Kasumi-1 (cell line): ENCODE results near the gene SLC39A10.

ENCODE experiments used
- DNase-seq, 2 experiments: peaks; one replicate each; lab custom pipeline; 2025; lab: John Stamatoyannopoulos, UW

Gene SLC39A10, protein sequence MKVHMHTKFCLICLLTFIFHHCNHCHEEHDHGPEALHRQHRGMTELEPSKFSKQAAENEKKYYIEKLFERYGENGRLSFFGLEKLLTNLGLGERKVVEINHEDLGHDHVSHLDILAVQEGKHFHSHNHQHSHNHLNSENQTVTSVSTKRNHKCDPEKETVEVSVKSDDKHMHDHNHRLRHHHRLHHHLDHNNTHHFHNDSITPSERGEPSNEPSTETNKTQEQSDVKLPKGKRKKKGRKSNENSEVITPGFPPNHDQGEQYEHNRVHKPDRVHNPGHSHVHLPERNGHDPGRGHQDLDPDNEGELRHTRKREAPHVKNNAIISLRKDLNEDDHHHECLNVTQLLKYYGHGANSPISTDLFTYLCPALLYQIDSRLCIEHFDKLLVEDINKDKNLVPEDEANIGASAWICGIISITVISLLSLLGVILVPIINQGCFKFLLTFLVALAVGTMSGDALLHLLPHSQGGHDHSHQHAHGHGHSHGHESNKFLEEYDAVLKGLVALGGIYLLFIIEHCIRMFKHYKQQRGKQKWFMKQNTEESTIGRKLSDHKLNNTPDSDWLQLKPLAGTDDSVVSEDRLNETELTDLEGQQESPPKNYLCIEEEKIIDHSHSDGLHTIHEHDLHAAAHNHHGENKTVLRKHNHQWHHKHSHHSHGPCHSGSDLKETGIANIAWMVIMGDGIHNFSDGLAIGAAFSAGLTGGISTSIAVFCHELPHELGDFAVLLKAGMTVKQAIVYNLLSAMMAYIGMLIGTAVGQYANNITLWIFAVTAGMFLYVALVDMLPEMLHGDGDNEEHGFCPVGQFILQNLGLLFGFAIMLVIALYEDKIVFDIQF

DNA sequence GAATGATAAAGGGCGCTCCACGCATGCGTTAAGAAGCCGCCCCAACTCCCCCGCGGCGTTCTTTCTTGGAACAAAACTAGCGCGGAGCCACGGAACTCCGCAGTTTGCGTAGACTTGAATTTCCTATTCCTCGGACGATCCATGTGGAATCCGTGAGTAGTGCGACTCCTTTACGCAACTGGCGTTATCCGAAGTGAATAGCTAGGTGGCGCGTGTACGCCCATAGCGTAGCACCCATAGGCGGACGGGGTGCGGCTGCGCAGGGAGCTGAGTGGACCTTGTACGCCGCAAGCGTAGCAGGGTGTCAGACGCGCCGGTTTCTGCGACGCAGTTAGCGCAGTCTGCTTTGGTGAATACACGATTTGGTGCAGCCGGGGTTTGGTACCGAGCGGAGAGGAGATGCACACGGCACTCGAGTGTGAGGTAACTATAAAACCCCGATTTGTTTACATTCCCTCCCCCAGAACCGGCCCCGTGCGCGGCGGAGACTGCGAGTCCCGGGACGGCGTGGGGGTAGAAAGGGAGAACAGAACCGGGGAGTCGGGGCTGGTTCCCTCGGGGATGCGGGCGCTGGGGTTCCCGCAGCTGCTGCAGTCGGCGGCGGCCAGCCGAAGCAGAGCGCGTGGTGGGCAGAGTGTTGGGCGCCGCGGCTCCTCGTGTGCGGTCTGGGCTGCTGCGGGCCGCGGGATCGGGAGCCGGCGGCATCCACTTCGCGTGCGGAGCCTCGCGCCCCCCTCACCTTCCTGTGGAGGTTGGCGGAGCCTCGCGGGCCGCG is at the start of gene SLC39A10:
Gene SLC39A10 (plus strand): TSS at position 368 of the 775 bp plus-strand sequence. CDS start 22,817 bp downstream, outside the sequence.
- DNase-seq, result peak; percentile 99

DNA sequence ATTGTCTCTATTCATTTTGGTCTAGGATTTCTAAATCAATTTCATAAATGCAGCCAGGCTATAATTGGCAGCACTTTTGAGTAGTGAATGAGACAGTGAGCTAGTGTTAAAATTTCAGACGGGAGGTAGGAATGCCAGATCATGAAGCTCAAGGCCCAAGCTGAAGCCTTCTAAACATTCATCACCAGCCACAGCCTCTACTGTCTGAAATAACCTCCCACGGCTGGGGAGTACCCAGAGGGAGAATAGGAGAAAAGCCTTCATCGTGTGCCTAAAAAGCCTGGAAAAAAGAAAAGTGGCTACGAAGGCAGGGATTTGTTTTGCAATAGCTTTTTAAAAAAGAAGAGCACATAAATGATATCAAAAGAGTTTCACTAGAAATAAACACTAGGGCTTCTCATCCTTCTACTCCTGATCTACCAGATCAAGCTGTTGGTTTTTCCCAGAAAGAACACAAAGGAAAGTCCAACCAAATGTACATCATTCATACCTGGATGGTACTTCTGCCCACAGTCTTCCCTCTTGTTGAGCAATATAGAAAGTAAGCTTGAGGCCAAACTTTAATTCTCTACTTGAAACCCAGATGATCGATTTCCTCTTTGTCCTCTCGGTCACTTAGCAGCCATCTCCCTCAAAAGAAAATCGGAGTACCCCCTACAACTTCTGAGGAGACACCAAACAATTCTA is 48.1 kb upstream of the SLC39A10 start:
- no peak for DNase-seq

DNA sequence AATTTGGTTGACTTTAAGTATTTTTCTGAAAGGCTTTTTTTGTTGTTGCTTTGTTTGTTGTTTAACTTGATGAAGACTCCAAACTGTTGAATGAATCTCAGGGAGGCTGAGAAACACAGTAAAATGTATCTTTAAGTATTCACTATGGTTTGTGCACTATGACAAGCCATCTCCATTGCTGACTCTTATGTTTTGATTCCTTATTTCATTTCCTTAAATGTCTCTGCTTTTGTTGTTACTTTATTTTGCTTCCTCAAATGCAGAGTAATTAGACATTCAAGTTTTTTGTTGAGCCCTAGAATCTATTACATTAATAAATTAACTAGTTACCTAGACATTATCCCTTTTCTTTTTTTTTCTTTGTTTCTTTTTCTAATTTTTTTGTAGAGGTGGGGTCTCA is 46.3 kb upstream of the SLC39A10 start:
- DNase-seq, result peak; percentile 19 to 52

DNA sequence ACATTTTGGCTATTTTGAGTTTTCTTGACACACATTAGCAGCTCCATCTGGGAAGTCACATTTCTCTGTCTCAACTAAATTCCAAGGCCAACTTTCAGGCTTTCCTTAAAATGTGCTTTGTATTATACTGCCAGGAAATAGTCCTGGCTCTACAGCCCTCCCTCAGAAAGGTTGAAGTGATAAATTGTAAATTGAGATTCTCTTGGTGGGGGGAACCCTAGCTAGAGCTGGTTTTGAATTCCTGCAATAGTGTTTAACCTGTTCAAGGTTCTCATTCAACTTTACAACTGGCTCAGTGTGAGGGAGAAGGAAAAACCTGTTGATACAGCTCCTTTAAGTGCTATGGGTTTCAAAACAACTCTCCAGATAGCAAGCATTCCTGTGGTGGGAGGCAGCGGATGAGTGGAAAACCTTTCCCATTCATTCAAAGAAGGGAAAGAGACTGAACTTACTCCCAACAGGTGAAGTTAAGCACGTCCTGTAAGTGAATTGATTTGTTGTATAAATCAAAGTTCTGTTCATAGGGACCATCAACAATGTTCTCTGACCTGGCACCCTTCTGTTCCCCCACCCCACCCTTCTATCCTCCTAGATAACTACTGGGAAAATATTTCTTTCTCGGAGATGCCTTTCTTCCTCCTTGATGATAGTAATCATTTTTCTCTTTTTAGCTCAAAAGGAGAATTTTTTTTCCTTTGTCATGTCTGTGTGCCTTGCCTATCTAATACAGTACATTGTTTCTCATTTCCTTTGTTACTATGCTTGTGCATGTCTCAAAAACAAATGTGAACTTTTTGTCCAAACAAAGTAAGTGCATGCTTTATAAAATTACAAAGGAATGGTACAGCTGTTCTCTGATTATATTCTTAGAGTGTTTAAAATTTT is 44.2 kb upstream of the SLC39A10 start:
- DNase-seq, result no peak

DNA sequence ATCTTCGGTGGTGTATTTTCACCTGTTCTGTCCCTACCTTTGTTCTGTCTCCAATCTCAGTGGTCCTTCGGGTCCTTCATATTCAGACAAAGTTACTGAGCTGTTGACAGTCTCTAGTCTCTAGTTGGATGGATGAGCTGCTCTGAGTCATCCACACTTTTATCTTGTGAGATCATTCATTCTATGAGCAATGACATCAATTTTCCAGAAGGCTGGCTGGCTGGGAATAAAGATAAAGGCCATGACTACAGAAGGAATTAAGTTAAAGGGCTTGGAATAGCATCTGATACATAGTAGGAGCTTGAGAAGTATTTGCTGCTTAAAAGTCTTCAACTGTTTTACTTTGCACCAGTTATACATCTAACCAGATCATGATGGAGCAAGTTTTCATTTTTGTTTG is 43.1 kb upstream of the SLC39A10 start:
- no peak for DNase-seq

DNA sequence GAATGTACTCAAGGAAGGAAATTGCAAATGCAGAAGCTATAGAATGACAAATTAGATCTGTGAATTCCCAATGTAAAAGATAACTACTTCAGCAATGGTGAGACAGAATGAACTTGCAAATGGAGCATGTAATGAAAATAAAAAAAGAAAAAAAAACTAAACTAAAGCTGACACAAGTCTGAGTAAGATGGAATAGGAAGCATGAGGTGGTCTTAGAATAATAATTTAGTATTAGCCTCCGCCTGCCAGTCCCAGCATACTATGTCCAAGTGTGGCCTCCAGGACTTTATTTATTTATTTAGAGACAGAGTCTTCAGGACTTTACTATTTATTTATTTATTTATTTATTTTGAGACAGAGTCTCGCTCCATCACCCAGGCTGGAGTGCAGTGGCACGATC is 37.4 kb upstream of the SLC39A10 start:
- no peak for DNase-seq

DNA sequence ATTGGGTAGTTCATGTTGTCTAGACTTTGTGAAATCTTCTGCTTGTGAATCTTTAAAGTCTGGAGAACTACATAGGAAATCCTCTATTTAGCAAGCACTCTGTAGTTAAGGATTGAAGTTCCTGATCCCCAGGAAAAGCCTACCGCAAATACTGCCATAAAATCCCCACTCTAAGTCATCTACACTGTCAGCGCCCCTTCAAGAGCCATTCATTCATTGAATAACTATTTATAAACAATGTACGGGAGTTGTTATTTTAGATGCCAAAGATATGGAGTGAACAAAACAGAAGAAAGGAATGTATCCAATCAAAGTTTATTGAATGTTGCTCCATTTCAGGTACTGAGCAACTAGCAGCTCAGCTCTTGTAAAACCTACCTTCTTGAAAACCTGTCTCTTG is 36.5 kb upstream of the SLC39A10 start:
- no peak for DNase-seq

DNA sequence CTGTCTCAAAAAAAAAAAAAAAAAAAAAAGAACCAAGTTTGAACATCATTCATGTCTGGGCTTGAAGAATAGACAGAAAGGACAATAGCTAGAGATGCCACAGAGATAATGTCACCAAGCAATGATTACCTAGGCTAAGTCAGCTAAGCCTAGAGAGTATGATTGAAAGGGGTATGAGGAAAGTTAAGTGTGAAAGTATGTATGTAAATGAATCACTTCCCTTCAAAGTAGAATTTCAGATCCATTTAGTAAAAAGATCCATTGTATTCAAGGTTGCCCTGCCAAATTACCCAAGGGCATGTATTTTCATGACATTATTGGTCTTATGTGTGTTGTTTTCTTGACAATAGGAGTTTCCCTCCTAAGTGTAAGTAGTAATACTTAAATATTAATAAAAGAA is 34.1 kb upstream of the SLC39A10 start:
- no peak for DNase-seq

DNA sequence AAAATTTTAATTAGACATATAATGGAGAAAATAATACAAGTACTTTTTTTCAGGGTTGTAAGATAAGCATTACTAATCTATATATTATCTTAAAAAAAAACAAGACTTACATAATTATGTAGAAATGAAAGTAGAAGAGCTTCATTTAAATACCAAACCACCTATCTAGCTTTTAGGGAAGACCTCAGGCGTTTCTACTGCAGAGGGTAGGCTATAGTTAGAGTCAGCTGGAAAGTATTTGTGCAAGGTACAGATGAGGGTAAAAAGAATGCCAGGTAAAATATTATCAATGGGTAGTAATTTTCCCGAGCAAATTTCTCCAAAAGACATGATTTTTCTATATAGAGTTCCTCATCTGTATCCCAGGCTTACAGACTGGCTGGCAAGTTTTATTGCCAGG is 30.5 kb upstream of the SLC39A10 start:
- no peak for DNase-seq

DNA sequence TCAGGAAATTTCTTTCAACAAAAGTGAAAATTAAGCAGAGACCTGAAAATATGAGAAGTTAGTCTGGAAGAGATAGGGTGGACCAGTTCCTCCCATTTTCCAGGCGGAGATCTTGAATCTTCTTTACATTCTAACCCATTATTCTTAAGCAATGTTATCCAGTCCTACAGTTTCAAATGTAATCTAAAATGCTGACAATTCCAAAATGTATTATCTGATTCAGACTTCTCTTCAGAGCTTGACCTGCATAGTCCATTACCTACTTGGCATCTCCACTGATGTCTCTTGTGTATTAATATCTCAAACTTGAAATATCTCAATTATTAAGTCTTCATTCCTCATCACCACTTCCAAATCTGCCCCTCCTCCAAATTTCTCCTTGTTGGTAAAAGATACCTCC is 28.4 kb upstream of the SLC39A10 start:
- no peak for DNase-seq

DNA sequence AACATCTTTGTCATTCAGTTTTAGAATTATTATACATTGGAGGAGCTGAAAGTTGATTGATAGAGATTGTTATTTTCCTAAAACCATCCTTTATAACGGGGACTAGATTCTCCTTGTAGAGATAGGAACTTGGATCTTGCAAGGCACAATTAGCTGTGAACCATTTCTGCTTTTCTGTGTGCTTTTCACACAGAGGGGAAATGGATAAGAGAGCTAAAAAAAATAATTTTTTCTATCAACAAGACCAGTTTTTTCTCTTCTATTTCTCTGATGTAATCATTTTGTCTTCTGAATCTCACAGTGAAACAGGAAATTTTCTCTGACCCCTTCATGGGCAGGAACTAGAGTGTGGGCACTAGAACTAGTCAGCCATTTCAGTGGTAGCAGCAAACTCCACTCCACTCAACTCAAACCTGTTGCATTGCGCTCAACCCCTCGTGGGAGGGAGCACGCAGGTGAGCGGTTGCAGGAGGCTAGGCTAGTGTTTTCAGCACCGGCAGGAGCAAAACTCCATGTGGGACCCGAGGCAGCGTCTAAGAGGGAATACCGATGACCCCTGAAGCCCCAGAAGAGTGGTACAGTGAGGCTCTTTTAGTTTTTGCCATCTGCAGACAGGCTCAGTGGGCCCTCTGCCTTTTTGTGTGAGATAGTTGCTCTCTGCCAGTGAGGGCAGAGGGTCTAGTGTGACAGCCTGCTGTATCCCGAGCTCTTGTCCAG is 24.0 kb upstream of the SLC39A10 start:
- peak in 1 of 2 experiments; percentile 32 for DNase-seq

DNA sequence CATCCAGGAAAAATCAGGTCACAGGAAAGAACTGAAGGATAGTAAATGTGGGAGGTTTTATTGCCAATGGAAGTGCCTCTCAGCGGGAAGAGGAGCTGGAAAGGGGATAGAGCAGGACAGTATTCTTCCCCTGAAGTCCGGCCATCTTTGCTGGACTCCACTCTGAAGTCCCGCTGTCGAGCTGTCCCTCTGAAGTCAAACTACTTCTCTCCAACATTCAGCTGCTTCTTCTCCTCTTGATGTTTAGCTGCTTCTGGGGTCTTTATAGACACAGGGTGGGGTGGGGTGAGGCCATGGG is 23.5 kb upstream of the SLC39A10 start:
- no peak for DNase-seq

DNA sequence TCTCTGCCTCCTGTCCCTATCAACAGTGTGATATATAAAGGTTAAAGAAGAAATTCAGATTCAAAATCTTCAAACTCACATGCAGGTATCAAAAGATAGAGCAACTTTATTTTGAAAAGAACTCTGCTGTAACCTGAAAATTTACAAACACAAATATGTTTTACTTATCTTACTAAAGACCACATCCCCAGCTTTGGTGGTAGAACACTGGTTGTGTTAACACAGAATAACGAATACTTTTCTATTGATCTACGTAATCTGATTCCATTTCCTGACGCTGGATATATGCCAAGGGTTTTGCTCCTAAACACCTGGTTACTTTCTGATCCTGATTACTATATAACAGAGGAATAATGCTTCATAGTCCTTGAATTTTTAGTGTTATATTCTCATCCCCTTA is 23.1 kb upstream of the SLC39A10 start:
- no peak for DNase-seq

DNA sequence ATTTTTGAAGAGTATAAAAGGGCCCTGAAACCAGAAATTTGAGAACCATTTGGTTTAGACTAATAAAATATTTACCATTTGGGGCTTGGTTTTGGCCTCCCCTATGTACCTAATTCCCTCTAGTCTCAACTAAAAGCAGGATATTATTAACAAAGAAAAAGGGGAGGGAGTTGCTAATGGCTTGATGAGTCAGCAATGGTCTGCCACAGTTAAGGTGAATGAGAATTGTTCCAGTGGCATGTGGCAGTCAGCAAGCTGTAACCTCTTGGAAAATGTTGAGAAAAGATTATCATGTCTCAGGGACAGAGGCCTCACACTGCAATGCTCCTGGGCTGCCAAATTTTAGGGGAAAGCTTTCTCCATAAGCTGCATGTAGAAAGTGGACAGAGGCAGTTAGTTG is 20.1 kb upstream of the SLC39A10 start:
- no peak for DNase-seq

DNA sequence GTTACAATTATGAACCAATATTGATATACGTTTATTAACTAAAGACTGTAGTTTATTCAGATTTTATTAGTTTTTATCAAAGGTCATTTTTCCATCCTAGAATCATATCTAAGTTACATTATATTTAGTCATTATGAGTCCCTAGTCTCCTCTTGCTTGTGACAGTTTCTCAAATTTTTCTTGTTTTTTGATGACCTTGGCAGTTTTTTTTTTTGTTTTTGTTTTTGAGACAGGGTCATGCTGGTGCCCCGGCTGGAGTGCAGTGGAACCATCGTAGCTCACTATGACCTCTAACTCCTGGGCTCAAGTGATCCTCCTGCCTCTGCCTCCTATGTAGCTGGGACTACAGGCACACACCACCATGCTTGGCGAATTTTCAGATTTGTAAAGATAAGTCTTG is 18.3 kb upstream of the SLC39A10 start:
- DNase-seq, result no peak

DNA sequence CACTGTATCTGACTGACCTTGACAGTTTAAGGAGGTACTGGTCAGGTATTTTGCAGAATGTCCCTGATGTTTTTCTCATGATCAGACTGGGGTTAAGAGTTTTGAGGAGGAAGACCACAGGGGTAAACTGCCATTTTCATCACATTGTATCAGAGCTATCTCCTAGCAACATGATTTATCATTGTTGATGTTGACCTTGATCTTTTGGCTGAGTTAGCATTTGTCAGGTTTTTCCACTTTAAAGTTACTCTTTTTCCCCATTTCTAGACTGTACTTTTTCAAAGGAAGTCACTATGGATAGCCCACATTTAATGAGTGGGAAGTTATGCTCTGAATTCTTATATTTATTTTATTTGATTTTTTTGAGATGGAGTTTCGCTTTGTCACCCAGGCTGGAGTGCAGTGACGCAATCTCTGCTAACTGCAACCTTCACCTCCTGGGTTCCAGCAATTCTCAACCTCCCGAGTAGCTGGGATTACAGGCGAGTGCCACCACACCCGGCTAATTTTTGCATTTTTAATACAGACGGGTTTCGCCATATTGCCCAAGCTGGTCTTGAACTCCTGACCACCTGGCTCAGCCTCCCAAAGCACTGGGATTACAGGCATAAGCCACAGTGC is 17.7 kb upstream of the SLC39A10 start:
- no peak for DNase-seq

DNA sequence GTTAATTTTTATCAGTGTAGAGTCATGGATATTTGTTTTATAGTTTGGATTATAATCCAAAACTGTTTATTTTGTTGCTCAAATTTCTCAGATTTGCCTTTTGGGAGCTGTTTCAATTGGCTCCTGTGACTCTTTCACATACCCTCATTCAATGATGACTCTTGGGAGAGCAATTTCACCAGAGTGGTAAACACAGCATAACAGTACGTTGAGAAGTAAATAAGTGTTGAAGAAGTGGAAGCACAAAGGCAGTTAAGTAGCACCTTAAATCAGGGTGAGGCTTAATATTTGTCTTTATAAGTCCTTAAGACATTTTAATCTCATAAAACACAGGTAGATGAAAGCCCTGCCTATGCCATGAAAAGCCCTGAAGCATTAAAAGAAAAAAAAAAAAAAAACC is 17.1 kb upstream of the SLC39A10 start:
- DNase-seq, result no peak

DNA sequence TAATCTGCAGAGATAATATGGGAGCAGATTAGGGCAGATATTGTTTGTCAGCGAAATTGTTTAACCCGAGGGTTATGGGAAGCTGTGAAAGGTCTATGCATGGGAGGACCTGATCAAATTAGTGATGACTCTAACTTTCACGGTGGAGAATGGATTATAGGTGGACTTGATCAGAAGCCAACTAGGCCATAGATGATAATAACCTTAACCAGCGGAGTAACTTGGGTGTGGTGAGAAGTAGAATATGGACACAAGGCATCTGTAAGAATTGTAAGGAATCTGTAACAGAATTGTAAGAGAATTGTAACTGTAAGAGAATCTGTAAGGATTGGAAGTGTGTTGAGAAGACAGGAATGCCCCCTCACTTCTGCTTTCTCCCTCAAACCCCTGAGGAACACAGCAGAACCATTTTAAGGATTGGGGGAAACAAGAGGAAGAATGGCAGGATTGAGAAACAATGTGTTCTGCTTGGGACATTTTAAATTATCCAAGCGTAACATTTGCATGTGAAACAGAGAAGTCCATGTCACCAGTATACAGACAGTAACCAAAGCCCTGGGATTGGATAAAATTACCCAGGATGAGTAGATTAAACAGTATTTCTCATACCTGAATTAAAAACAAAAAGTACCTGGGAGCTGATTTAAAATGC is 14.9 kb upstream of the SLC39A10 start:
- DNase-seq, result peak in 1 of 2 experiments; percentile 42

DNA sequence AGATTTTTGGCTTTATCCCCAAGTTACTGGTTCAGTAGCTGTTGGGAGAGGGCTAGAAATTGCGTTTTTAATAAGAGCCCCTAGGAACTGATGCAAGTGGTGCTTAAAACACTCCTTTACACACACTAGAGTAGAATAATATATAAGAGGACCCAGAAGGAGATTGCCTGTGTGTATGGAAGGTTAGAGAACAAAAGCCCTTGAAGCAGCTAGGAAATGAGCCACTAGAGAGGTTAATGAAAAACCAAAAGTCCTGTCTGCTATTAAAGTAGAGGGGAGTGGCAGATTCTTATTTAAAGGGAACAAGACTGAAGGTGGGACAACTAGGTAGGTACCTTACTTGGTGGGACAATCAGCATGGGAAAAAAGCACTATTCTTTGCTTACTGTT is 14.4 kb upstream of the SLC39A10 start:
- DNase-seq, result no peak
